Measurements from ENCODE around the gene GNAO1. TPM values are rescaled to one million over a fixed set of nuclear protein-coding genes. Genes with fewer than 3 reads are reported as not detected.

GNAO1 gene
- total RNA-seq, 1 donor from 2014 or later: 0.53 TPM

GRCh38 chr16:56258508-56259424, 67.5 kb downstream of the GNAO1 start:
- no peaks in the 10 kb centered on the region for H3K9me3 ChIP-seq
- no peak overlapping the region for H3K4me3 ChIP-seq
- no peak overlapping the region for H3K27ac ChIP-seq
- peaks cover 0 to 15% of the 10 kb centered on the region in 2 donors for H3K4me1 ChIP-seq
- no peak for TF ChIP-seq CTCF (IDR thresholded peaks at IDR 0.05)
- no peaks in the 10 kb centered on the region for H3K27me3 ChIP-seq
- H3K36me3 ChIP-seq: no peaks in the 10 kb centered on the region
- no peak for DNase-seq (ENCODE audit: low spot score in 2 of 2)
- intact Hi-C loops (cut with DNase I): no loop called here

- Histone ChIP-seq H3K9me3 (no peaks in the 10 kb centered on the region), H3K4me1 (peaks cover 0 to 15% of the 10 kb centered on the region in 2 donors), H3K36me3 (no peaks in the 10 kb centered on the region), H3K27ac (no peak overlapping the region), H3K4me3 (no peak overlapping the region), H3K27me3 (no peaks in the 10 kb centered on the region)
- DNase-seq (ENCODE audit: low spot score in 2 of 2): no peak
- TF ChIP-seq CTCF (IDR thresholded peaks at IDR 0.05): no peak
- intact Hi-C loops (cut with DNase I): no loop called here
Observed at GRCh38 chr16:56259425-56259779, 68.1 kb downstream of the GNAO1 start.

- H3K4me1 ChIP-seq: peaks cover 0 to 15% of the 10 kb centered on the region in 2 donors
- no peaks in the 10 kb centered on the region for H3K27me3 ChIP-seq
- no peak for TF ChIP-seq CTCF (IDR thresholded peaks at IDR 0.05)
- no peaks in the 10 kb centered on the region for H3K36me3 ChIP-seq
- H3K27ac ChIP-seq: peak overlapping the region; percentile 23 to 45
- no peaks in the 10 kb centered on the region for H3K9me3 ChIP-seq
- intact Hi-C loops (cut with DNase I): no loop called here
- DNase-seq (ENCODE audit: low spot score in 2 of 2): no peak
- no peak overlapping the region for H3K4me3 ChIP-seq
Observed at GRCh38 chr16:56260378-56261160, 69.3 kb downstream of the GNAO1 start.

- no peak for DNase-seq (ENCODE audit: low spot score in 2 of 2)
- H3K27me3 ChIP-seq: no peaks in the 10 kb centered on the region
- no peaks in the 10 kb centered on the region for H3K36me3 ChIP-seq
- no peak overlapping the region for H3K27ac ChIP-seq
- no peak for TF ChIP-seq CTCF (IDR thresholded peaks at IDR 0.05)
- H3K4me1 ChIP-seq: peaks cover 0 to 15% of the 10 kb centered on the region in 2 donors
- no peaks in the 10 kb centered on the region for H3K9me3 ChIP-seq
- intact Hi-C loops (cut with DNase I): no loop called here
- no peak overlapping the region for H3K4me3 ChIP-seq
Observed at GRCh38 chr16:56261656-56262055, 70.4 kb downstream of the GNAO1 start.

GRCh38 chr16:56262148-56262547, 70.9 kb downstream of the GNAO1 start:
- Histone ChIP-seq H3K27me3 (no peaks in the 10 kb centered on the region), H3K36me3 (no peaks in the 10 kb centered on the region), H3K27ac (no peak overlapping the region), H3K9me3 (no peaks in the 10 kb centered on the region), H3K4me3 (no peak overlapping the region), H3K4me1 (peaks cover 0 to 10% of the 10 kb centered on the region in 2 donors)
- DNase-seq (ENCODE audit: low spot score in 2 of 2): no peak
- intact Hi-C loops (cut with DNase I): no loop called here
- no peak for TF ChIP-seq CTCF (IDR thresholded peaks at IDR 0.05)
